GM23338 (cell line): ENCODE results near the gene PXDN.

ENCODE experiments used
- CREB1 ChIP-seq: fragments of 250-450 bp; sonication (Bioruptor Pico); IDR thresholded peaks from 2 replicates; pipeline ENCODE4 v1.5.0; 2020; ENCODE audit warnings: low read depth, mild to moderate bottlenecking, moderate library complexity
- EZH2 ChIP-seq: fragments of 200-600 bp; sonication (generic); IDR thresholded peaks from one replicate; pipeline ENCODE4 v1.8.0; 2017; ENCODE audit warnings: antibody characterized with exemption, mild to moderate bottlenecking, low read depth; ENCODE audit not compliant: unreplicated experiment
- EZH2phosphoT487 ChIP-seq: fragments of 200-600 bp; sonication (generic); IDR thresholded peaks from one replicate; pipeline ENCODE4 v1.8.1; 2018; ENCODE audit warnings: antibody characterized with exemption; ENCODE audit not compliant: unreplicated experiment
- JUNB ChIP-seq: IDR thresholded peaks from one replicate; pipeline ENCODE4 v1.6.1; 2016; ENCODE audit warnings: antibody characterized with exemption; ENCODE audit not compliant: unreplicated experiment
- NANOG ChIP-seq: IDR thresholded peaks from 2 replicates; pipeline ENCODE4 v1.6.1; 2016; ENCODE audit warnings: antibody characterized with exemption, borderline replicate concordance
- POLR2AphosphoS5 ChIP-seq: IDR thresholded peaks from 2 replicates; pipeline ENCODE4 v1.6.1; 2016; ENCODE audit warnings: antibody characterized with exemption, low read depth
- TF ChIP-seq, protein P1 (sequence below), 2 experiments: fragments of 200-600 bp in 1 of 2; sonication (generic) in 1 of 2; conservative IDR thresholded peaks; 2 replicates each; pipeline versions ENCODE4 v1.5.1 to v1.6.1; 2016 to 2017; ENCODE audit warnings: antibody characterized with exemption in 2 of 2, low read depth in 2 of 2, mild to moderate bottlenecking in 2 of 2, moderate library complexity in 1 of 2
- TF ChIP-seq, protein P2 (sequence below): IDR thresholded peaks from 2 replicates; pipeline ENCODE4 v1.6.1; 2016; ENCODE audit warnings: antibody characterized with exemption

DNA sequence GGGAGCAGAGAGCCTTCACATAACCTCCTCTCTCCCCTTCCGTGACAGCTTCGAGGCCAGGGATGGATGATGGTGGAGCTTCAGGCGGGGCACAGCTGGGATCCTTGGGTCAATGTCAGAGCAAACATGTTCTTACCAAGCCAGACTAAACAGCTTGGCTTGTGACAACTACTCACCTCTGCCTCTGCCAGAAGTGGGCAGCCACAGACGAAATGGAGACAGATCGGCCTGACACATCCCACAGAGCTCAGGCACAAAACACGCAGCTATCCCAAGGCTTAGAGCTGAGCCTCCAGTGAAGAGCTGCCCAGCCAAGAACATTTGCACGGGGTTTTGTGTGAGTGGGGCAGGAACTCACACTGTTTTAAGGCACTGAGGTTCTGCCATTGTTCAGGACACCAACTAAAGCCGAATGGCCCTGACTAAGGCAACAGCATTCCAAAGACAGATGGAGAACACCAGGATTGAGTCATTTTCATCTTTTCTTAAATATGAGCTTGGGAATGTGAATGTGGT, 12.8 kb downstream of the PXDN start:
- TF ChIP-seq, protein P1, sequence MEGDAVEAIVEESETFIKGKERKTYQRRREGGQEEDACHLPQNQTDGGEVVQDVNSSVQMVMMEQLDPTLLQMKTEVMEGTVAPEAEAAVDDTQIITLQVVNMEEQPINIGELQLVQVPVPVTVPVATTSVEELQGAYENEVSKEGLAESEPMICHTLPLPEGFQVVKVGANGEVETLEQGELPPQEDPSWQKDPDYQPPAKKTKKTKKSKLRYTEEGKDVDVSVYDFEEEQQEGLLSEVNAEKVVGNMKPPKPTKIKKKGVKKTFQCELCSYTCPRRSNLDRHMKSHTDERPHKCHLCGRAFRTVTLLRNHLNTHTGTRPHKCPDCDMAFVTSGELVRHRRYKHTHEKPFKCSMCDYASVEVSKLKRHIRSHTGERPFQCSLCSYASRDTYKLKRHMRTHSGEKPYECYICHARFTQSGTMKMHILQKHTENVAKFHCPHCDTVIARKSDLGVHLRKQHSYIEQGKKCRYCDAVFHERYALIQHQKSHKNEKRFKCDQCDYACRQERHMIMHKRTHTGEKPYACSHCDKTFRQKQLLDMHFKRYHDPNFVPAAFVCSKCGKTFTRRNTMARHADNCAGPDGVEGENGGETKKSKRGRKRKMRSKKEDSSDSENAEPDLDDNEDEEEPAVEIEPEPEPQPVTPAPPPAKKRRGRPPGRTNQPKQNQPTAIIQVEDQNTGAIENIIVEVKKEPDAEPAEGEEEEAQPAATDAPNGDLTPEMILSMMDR (conservative IDR thresholded peaks at IDR 0.05; ENCODE audit: low read depth in 2 of 2), result no peak
- TF ChIP-seq EZH2 (no peak), EZH2phosphoT487 (no peak), POLR2AphosphoS5 (no peak), JUNB (no peak), NANOG (no peak), CREB1 (no peak)
- TF ChIP-seq, protein P2, sequence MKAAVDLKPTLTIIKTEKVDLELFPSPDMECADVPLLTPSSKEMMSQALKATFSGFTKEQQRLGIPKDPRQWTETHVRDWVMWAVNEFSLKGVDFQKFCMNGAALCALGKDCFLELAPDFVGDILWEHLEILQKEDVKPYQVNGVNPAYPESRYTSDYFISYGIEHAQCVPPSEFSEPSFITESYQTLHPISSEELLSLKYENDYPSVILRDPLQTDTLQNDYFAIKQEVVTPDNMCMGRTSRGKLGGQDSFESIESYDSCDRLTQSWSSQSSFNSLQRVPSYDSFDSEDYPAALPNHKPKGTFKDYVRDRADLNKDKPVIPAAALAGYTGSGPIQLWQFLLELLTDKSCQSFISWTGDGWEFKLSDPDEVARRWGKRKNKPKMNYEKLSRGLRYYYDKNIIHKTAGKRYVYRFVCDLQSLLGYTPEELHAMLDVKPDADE, result no peak
